Endothelial cell of umbilical vein (primary cell): ENCODE measurements around the gene C16orf95. TPM values are rescaled to one million over a fixed set of nuclear protein-coding genes. Genes with fewer than 3 reads are reported as not detected.

Source experiments
- BruUV-seq: library from RNA; stranded (reverse); fragments of 400-500 nt; replicated peaks from 2 replicates; lab custom pipeline; 2021; lab: Mats Ljungman, UMichigan
- CTCF ChIA-PET: fragments of 300-600, 350-600 bp; sonication (Branson Sonifier 250); formaldehyde crosslinking; loops from one replicate; lab custom pipeline; 2021; ENCODE audit warnings: antibody characterized with exemption, inconsistent platforms; lab: Charles Lee
- POLR2A ChIA-PET: fragments of 300-600, 350-600 bp; sonication (Branson Sonifier 250); formaldehyde crosslinking; loops from one replicate; lab custom pipeline; 2021; ENCODE audit warnings: antibody characterized with exemption, inconsistent platforms; lab: Charles Lee
- DNase-seq: peaks from one replicate; pipeline ENCODE4 v3.0.0-alpha.2; 2011; ENCODE audit warnings: low read depth, low spot score
- FAIRE-seq: peaks from 2 replicates; lab custom pipeline; 2011; peaks lifted over from hg19 to GRCh38; lab: Jason Lieb, UNC
- H2AFZ ChIP-seq: 2 replicates; pipeline ENCODE4 v1.6.0; 2012; ENCODE audit warnings: low read depth, low read length, control low read depth, inconsistent platforms
- H3K27ac ChIP-seq: 2 replicates; pipeline ENCODE4 v1.5.1; 2011; ENCODE audit warnings: low read depth, mild to moderate bottlenecking, control low read depth, low read length, moderate library complexity; ENCODE audit not compliant: insufficient read depth
- H3K27me3 ChIP-seq, 2 experiments: 2 replicates each; pipeline versions ENCODE4 v1.6.0 to v1.6.1; 2011; ENCODE audit warnings: low read length in 2 of 2, mixed read lengths in 1 of 2; ENCODE audit not compliant: control insufficient read depth in 2 of 2, insufficient read depth in 2 of 2
- H3K36me3 ChIP-seq, 2 experiments: 2 replicates in 1 of 2; 3 replicates in 1 of 2; pipeline ENCODE4 v1.5.1; 2011; ENCODE audit warnings: low read length in 2 of 2, mild to moderate bottlenecking in 1 of 2, moderate library complexity in 1 of 2; ENCODE audit not compliant: control insufficient read depth in 2 of 2, insufficient read depth in 2 of 2; ENCODE audit errors: extremely low read depth in 1 of 2
- H3K4me1 ChIP-seq: 3 replicates; pipeline ENCODE4 v1.5.1; 2011; ENCODE audit warnings: mild to moderate bottlenecking, low read length; ENCODE audit not compliant: control insufficient read depth, insufficient read depth; ENCODE audit errors: extremely low read depth
- H3K4me2 ChIP-seq: 2 replicates; pipeline ENCODE4 v1.6.1; 2011; ENCODE audit warnings: low read length, control low read depth, mixed read lengths; ENCODE audit not compliant: insufficient read depth
- H3K4me3 ChIP-seq, 3 experiments: fragments of 200-600 bp in 1 of 3; sonication (generic), shearing (Covaris generic) in 1 of 3; replicated peaks in 1 of 3; 2 replicates each; pipeline ENCODE4 v1.5.1; 2011 to 2016; ENCODE audit warnings: control low read depth in 3 of 3, low read length in 3 of 3, mild to moderate bottlenecking in 2 of 3, inconsistent platforms in 1 of 3, low read depth in 1 of 3, moderate library complexity in 1 of 3; ENCODE audit not compliant: insufficient read depth in 1 of 3
- H3K79me2 ChIP-seq: 2 replicates; pipeline ENCODE4 v1.6.0; 2012; ENCODE audit warnings: low read length, inconsistent platforms; ENCODE audit not compliant: control insufficient read depth, insufficient read depth
- H3K9ac ChIP-seq: replicated peaks from 2 replicates; pipeline ENCODE3; 2011; ENCODE audit warnings: low read length, control low read depth; ENCODE audit not compliant: insufficient read depth; ENCODE audit errors: extremely low read depth
- H3K9me1 ChIP-seq: replicated peaks from 3 replicates; pipeline ENCODE4 v1.6.0; 2011; ENCODE audit warnings: mild to moderate bottlenecking, low read length; ENCODE audit not compliant: control insufficient read depth, insufficient read depth; ENCODE audit errors: extremely low read depth
- H3K9me3 ChIP-seq: replicated peaks from 2 replicates; pipeline ENCODE4 v1.5.1; 2012; ENCODE audit warnings: low read length, inconsistent platforms; ENCODE audit not compliant: control insufficient read depth, insufficient read depth
- H4K20me1 ChIP-seq: replicated peaks from 2 replicates; pipeline ENCODE3; 2011; ENCODE audit warnings: mild to moderate bottlenecking, low read length; ENCODE audit not compliant: control insufficient read depth, insufficient read depth; ENCODE audit errors: extremely low read depth
- EZH2 ChIP-seq: IDR thresholded peaks from 2 replicates; pipeline ENCODE4 v1.6.1; 2012; ENCODE audit warnings: borderline replicate concordance, low read depth, mild to moderate bottlenecking, moderate library complexity, low read length, inconsistent platforms; ENCODE audit not compliant: severe bottlenecking
- FOS ChIP-seq: IDR thresholded peaks from 2 replicates; pipeline ENCODE4 v1.6.1; 2011; ENCODE audit warnings: mild to moderate bottlenecking, low read length, moderate library complexity, borderline replicate concordance; ENCODE audit not compliant: insufficient read depth
- GATA2 ChIP-seq: IDR thresholded peaks from 2 replicates; pipeline ENCODE4 v1.7.0; 2011; ENCODE audit warnings: low read depth, mild to moderate bottlenecking, moderate library complexity, mixed read lengths, low read length; ENCODE audit not compliant: insufficient read length, insufficient read depth
- JUN ChIP-seq: IDR thresholded peaks from 2 replicates; pipeline ENCODE4 v1.6.1; 2011; ENCODE audit warnings: borderline replicate concordance, low read depth; ENCODE audit not compliant: insufficient read length, insufficient read depth
- MAX ChIP-seq: IDR thresholded peaks from 2 replicates; pipeline ENCODE4 v1.6.1; 2011; ENCODE audit not compliant: insufficient read depth, insufficient read length
- MYC ChIP-seq: IDR thresholded peaks from one replicate; pipeline ENCODE4 v1.6.1; 2011; ENCODE audit warnings: mild to moderate bottlenecking, low read depth, low read length
- POLR2A ChIP-seq: IDR thresholded peaks from 2 replicates; pipeline ENCODE4 v1.6.1; 2012; ENCODE audit warnings: low read depth, mild to moderate bottlenecking, control low read depth, low read length
- POLR2AphosphoS5 ChIP-seq: IDR thresholded peaks from 2 replicates; pipeline ENCODE4 v1.6.1; 2012; ENCODE audit warnings: low read depth, mild to moderate bottlenecking, control low read depth, low read length, moderate library complexity; ENCODE audit not compliant: insufficient read depth
- dilution Hi-C: fragments of 300-500 bp; cut with MboI; formaldehyde crosslinking; loops from one replicate; pipeline ENCODE4 v1.15.0; 2019; ENCODE audit warnings: low sequenced_read_pairs; ENCODE audit not compliant: extremely low pct_ligation_motif_present
- intact Hi-C: fragments of 100-400 bp; cut with micrococcal nuclease; formaldehyde crosslinking; loops from one replicate; pipeline ENCODE4 v1.10.0; 2022
- polyA plus RNA-seq, 4 experiments: library from polyadenylated mRNA; depleted of rRNA in 3 of 4; stranded (reverse) in 3 of 4; unstranded in 1 of 4; fragments of >200 nt; gene quantifications; 2 replicates each; pipeline versions ENCODE4 v1.2.1 to v1.2.3, GENCODE V29; 2011 to 2012; ENCODE audit warnings: missing spikeins in 1 of 4
- total RNA-seq: library from RNA; stranded (reverse); gene quantifications from 2 replicates; pipeline ENCODE4 v1.2.3, GENCODE V29; 2021
- TF ChIP-seq, protein P1 (sequence below), 2 donors: IDR thresholded peaks; 1 replicate in 1 of 2; 2 replicates in 1 of 2; pipeline ENCODE4 v1.5.1; 2011; ENCODE audit warnings: low read length in 2 of 2, mild to moderate bottlenecking in 2 of 2, moderate library complexity in 2 of 2, control low read depth in 1 of 2, inconsistent platforms in 1 of 2, low read depth in 1 of 2; ENCODE audit not compliant: insufficient read depth in 1 of 2; ENCODE audit errors: extremely low read depth in 1 of 2

Gene C16orf95
- total and polyA plus RNA-seq, 2 donors (not counting 3 experiments of a cell fraction or from before 2014, with no cell fraction given) = 4.0 to 6.6 TPM

DNA sequence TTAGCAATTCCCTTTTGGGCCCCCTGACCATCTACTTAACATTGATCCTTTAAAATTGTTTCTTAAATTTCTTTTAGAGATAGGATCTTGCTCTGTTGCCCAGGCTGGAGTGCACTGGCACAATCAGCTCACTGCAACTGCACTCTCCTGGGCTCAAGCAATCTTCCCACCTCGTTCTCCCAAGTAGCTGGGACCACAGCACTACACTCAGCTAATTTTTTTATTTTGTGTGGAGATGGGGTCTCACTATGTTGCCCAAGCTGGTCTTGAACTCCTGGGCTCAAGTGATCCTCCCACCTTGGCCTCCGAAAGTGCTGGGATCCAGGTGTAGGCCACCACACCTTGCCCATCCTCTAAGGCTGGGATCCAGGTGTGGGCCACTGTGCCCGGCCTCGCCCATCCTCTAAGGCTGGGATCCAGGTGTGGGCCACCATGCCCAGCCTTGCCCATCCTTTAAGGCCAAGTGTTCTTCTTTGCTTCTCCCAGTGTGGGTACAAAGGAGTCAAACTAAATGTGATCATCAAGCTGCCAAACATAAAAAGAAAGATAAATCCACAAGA is 13.2 kb downstream of the C16orf95 start:
- H3K27ac ChIP-seq = no peak overlapping the region
- H3K9ac ChIP-seq = no peak overlapping the region
- H3K36me3 ChIP-seq = no peaks in the 10 kb centered on the region
- no TSS peak for BruUV-seq
- intact Hi-C loops (no loop called here), dilution Hi-C loops (no loop called here)
- DNase-seq = no peak
- CTCF ChIA-PET = interaction anchor here (0.9 to 2.1 kb wide), 2 partner anchors 12 kb away, joined by 4 to 5 read pairs; no protein-coding TSS in a partner anchor
- H4K20me1 ChIP-seq = no peaks in the 10 kb centered on the region
- H3K27me3 ChIP-seq = no peaks in the 10 kb centered on the region
- no peaks in the 10 kb centered on the region for H3K9me1 ChIP-seq
- no peak overlapping the region for H3K4me2 ChIP-seq
- no peak for TF ChIP-seq MYC
- TF ChIP-seq POLR2A = no peak
- TF ChIP-seq GATA2 = no peak
- TF ChIP-seq FOS = no peak
- no peak for TF ChIP-seq JUN
- TF ChIP-seq EZH2 = no peak
- no peak for TF ChIP-seq POLR2AphosphoS5
- TF ChIP-seq, protein P1, sequence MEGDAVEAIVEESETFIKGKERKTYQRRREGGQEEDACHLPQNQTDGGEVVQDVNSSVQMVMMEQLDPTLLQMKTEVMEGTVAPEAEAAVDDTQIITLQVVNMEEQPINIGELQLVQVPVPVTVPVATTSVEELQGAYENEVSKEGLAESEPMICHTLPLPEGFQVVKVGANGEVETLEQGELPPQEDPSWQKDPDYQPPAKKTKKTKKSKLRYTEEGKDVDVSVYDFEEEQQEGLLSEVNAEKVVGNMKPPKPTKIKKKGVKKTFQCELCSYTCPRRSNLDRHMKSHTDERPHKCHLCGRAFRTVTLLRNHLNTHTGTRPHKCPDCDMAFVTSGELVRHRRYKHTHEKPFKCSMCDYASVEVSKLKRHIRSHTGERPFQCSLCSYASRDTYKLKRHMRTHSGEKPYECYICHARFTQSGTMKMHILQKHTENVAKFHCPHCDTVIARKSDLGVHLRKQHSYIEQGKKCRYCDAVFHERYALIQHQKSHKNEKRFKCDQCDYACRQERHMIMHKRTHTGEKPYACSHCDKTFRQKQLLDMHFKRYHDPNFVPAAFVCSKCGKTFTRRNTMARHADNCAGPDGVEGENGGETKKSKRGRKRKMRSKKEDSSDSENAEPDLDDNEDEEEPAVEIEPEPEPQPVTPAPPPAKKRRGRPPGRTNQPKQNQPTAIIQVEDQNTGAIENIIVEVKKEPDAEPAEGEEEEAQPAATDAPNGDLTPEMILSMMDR (IDR thresholded peaks at IDR 0.05; ENCODE audit: extremely low read depth in 1 of 2, insufficient read depth in 1 of 2, low read depth in 1 of 2, low read length in 2 of 2) = no peak
- TF ChIP-seq MAX = no peak
- POLR2A ChIA-PET = no interaction called here
- H3K79me2 ChIP-seq = no peaks in the 10 kb centered on the region
- no peak overlapping the region for H2AFZ ChIP-seq
- no peak overlapping the region for H3K4me3 ChIP-seq
- no peaks in the 10 kb centered on the region for H3K9me3 ChIP-seq
- no peaks in the 10 kb centered on the region for H3K4me1 ChIP-seq
- FAIRE-seq = no peak
